ENCODE data around the gene SELENOF.

DNA sequence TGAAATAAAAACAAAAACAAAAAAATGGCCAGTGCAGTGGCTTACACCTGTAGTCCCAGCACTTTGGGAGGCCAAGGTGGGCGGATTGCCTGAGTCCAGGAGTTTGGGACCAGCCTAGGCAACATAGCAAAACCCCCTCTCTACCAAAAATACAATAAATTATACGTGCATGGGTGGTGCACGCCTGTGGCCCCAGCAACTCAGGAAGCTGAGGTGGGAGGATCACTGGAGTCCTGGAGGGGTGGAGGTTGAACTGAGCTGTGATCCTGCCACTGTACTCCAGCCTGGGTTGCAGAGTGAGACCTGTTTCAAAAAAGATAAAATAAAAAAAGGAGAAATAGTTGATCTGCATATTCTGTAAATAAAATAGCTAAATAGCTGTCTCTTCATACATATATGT, 41.8 kb upstream of the SELENOF start:
- TF ChIP-seq, protein P1, sequence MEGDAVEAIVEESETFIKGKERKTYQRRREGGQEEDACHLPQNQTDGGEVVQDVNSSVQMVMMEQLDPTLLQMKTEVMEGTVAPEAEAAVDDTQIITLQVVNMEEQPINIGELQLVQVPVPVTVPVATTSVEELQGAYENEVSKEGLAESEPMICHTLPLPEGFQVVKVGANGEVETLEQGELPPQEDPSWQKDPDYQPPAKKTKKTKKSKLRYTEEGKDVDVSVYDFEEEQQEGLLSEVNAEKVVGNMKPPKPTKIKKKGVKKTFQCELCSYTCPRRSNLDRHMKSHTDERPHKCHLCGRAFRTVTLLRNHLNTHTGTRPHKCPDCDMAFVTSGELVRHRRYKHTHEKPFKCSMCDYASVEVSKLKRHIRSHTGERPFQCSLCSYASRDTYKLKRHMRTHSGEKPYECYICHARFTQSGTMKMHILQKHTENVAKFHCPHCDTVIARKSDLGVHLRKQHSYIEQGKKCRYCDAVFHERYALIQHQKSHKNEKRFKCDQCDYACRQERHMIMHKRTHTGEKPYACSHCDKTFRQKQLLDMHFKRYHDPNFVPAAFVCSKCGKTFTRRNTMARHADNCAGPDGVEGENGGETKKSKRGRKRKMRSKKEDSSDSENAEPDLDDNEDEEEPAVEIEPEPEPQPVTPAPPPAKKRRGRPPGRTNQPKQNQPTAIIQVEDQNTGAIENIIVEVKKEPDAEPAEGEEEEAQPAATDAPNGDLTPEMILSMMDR (IDR thresholded peaks at IDR 0.05; ENCODE audit: low read length), result no peak
- no peak for TF ChIP-seq EZH2 (IDR thresholded peaks at IDR 0.05; ENCODE audit: borderline replicate concordance, low read length)

All from OCI-LY1 (cell line).